BJ (cell line): Measurements from ENCODE around the gene GIT2. TPM values are rescaled to one million over a fixed set of nuclear protein-coding genes. Genes with fewer than 3 reads are reported as not detected.

Source experiments
- CTCF ChIA-PET: fragments of 350-600 bp; formaldehyde crosslinking; extraction: SDS; loops from one replicate; lab custom pipeline; 2021; ENCODE audit warnings: antibody characterized with exemption, inconsistent platforms; lab: Yijun Ruan, JAX
- POLR2A ChIA-PET: fragments of 300-600 bp; sonication (Branson Sonifier 250); formaldehyde crosslinking; extraction: SDS; loops from one replicate; lab custom pipeline; 2021; ENCODE audit warnings: antibody characterized with exemption; lab: Charles Lee
- DNase-seq: peaks from one replicate; pipeline ENCODE4 v3.0.0-alpha.2; 2011; ENCODE audit warnings: low read depth
- H3K27me3 ChIP-seq: 2 replicates; pipeline ENCODE4 v1.6.0; 2011; ENCODE audit warnings: low read length; ENCODE audit not compliant: control insufficient read depth, insufficient read depth
- H3K36me3 ChIP-seq: 2 replicates; pipeline ENCODE4 v1.5.1; 2011; ENCODE audit warnings: low read length; ENCODE audit not compliant: control insufficient read depth, insufficient read depth
- H3K4me3 ChIP-seq: 2 replicates; pipeline ENCODE4 v1.5.1; 2011; ENCODE audit warnings: low read depth, mild to moderate bottlenecking, control low read depth, low read length
- CTCF ChIP-seq: IDR thresholded peaks from 2 replicates; pipeline ENCODE4 v1.5.1; 2011; ENCODE audit warnings: low read depth, mild to moderate bottlenecking, control low read depth, inconsistent platforms, low read length, moderate library complexity; ENCODE audit not compliant: insufficient read depth
- polyA plus RNA-seq: library from polyadenylated mRNA; depleted of rRNA; stranded (reverse); fragments of >200 nt; gene quantifications from 2 replicates; pipeline ENCODE4 v1.2.3, GENCODE V29; 2011

Gene GIT2
- polyA plus RNA-seq, 1 experiment = 49.0 TPM

GRCh38 chr12:109982210-109982609 is 14.0 kb downstream of the GIT2 start:
- H3K27me3 ChIP-seq = no peaks in the 10 kb centered on the region
- CTCF ChIA-PET = no interaction called here
- POLR2A ChIA-PET = no interaction called here
- peak; percentile 49 for DNase-seq
- H3K4me3 ChIP-seq = no peak overlapping the region
- H3K36me3 ChIP-seq = peaks cover 15% of the 10 kb centered on the region
- TF ChIP-seq CTCF = no peak

- no peak overlapping the region for H3K4me3 ChIP-seq
- no peaks in the 10 kb centered on the region for H3K27me3 ChIP-seq
- H3K36me3 ChIP-seq = peaks cover 15% of the 10 kb centered on the region
- ChIA-PET POLR2A (no interaction called here), CTCF (interaction anchor here (1.0 kb wide), 1 partner anchor 13 kb away, joined by 3 read pairs; no protein-coding TSS in a partner anchor)
- TF ChIP-seq CTCF = no peak
- DNase-seq = no peak
Observed at GRCh38 chr12:109981311-109981710, 14.9 kb downstream of the GIT2 start.

- ChIA-PET CTCF (no interaction called here), POLR2A (no interaction called here)
- no peak for DNase-seq
- TF ChIP-seq CTCF = no peak
- Histone ChIP-seq H3K4me3 (no peak overlapping the region), H3K36me3 (peaks cover 12% of the 10 kb centered on the region), H3K27me3 (no peaks in the 10 kb centered on the region)
Observed at GRCh38 chr12:109972821-109973220, 23.3 kb downstream of the GIT2 start.

GRCh38 chr12:109968801-109969200 is 27.4 kb downstream of the GIT2 start:
- ChIA-PET POLR2A (no interaction called here), CTCF (no interaction called here)
- TF ChIP-seq CTCF = no peak
- no peak for DNase-seq
- Histone ChIP-seq H3K4me3 (no peak overlapping the region), H3K36me3 (peaks cover 9% of the 10 kb centered on the region), H3K27me3 (no peaks in the 10 kb centered on the region)

- Histone ChIP-seq H3K36me3 (peaks cover 9% of the 10 kb centered on the region), H3K4me3 (no peak overlapping the region), H3K27me3 (no peaks in the 10 kb centered on the region)
- no peak for DNase-seq
- CTCF ChIA-PET = interaction anchor here (1.1 kb wide), 1 partner anchor 11 kb away, joined by 3 read pairs; no protein-coding TSS in a partner anchor
- POLR2A ChIA-PET = no interaction called here
- no peak for TF ChIP-seq CTCF
Observed at GRCh38 chr12:109968032-109968420, 28.1 kb downstream of the GIT2 start.
